GM19372 (cell line): ENCODE data around the gene TMEM132D.
"Not testable (repeated sequence)": the region's sequence is repeated elsewhere in the genome, so short reads cannot be mapped to it uniquely, and the experiment has no call there.

Source experiments
- ATAC-seq: cut with Tn5 transposase; IDR thresholded peaks from one replicate; pipeline ENCODE4 v1.9.1; 2021; ENCODE audit warnings: mild to moderate bottlenecking, low read depth, moderate library complexity; ENCODE audit not compliant: unreplicated experiment

TMEM132D gene

DNA sequence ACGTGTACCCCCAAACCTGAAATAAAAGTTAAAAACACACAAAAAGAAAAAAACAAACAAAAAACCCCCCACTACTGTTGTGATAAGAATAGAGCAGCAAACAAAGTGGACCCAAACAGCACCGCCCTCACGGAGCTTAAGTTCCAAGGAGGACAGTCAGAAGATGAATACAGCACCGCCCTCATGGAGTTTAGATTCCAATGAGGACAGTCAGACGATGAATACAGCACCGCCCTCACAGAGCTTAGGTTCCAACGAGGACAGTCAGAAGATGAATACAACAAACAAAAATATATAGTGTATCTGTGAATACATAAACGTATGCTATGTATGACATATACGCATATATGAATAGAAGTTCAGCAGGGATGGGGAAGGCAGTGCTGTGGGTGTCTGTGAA, 696.7 kb downstream of the TMEM132D start:
- ATAC-seq: no peak

DNA sequence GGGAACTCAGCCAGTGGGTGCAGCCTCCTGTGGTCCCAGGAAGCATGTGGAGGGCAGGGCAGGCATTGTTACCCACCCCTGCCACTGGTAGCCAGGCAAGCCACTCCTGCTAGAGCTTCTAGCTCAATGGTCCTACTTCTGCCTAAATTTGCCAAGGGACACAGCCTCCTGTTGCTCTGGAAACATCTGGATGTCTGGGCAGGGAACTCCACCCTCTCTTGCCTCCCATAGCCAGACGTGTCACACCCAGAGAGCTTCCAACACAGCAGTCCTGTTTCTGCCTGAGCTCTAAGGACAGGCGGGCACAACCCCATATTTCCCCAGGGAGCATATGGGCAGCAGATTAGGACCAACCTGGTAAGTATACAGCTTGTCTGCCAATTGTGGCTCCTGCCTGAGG, 700.4 kb downstream of the TMEM132D start:
- no peak for ATAC-seq

DNA sequence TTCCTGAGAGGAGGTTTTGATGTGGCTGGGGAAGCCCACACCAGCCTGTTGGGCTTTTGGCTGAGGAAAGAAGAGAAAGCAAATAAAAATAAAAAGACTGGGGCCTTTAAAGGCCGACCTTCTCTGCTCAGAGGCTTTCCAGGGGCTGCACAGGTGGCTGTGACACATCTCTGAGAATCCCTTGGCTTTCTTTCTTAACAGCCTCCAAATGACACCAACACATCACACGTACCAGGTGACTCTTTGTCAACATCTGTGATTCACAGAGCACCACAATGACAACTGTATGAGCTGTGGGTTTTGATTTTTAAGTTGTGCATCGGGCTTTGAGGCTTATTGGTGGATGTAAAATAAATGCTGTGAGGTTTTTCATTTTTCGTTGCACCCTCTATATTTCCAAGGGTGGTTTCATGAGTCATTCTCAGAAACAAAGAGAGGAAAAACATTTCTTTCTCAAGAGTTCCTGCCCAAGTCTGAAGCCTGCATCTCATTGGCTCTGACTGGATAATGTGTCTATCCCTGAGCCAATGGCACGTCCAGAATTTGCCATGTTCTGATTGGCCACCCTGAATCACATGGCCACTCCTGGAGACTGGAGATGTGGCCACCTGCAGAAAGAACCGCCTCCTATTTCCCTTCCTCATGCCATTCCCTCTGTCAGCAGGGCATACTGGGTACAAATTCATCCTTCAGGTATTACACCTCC, 701.6 kb downstream of the TMEM132D start:
- no peak for ATAC-seq

DNA sequence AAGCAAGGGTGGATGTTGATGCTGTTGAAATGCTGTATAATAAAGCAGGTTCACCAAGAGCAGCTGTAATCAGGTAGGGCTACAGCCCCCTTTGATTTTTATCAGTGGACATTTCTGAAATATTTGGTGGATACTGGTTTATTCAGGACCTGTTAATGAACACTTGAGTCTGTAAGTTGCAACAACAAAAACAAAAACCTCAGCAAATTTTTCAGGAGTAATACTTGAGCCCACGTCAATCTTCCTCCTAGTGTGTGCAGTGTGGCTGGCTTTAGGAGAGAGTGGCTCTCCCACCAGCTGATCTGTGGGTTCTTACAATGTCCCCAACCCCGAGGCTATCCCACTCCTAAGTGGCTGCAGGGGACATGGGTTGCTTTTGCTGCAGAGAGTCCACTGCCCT, 702.8 kb downstream of the TMEM132D start:
- ATAC-seq: no peak

DNA sequence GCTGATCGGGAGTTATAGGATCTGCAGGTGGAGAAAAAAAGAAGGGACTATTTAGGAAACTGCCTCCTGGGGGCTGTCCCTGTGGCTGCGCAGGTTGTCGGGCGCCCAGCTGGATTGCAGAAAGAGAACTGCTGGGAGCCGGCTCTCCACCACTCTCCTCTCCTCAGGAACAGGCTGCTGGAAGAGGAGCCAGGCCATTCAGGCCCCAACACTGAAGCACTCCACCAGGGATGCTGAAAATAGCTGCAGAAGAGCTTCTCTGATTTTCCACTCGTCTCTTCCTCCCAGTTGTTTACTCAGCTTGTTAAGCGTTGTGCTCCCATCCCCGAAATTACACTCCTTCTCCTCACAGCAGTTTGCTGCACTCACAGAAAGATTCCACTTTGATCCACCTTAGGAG, 703.2 kb downstream of the TMEM132D start:
- no peak for ATAC-seq

DNA sequence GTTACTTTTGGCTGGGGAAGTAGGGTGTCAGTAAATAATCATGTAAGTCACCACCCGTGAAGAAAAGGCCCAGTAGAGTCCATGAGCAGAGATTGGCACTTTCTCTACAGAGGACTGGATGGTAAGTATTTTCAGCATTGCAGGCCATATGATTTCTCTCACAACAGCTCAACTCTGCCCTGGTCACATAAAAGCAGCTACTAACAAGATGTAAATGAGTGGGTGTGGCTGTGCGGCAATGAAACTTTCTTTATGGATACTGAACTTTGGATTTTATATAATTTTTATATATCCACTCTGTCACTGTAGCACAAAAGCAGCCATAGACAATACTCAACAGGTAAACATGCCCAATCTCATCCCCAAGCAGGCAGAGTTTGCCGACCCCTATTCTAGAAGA, 706.9 kb downstream of the TMEM132D start:
- ATAC-seq: no peak

DNA sequence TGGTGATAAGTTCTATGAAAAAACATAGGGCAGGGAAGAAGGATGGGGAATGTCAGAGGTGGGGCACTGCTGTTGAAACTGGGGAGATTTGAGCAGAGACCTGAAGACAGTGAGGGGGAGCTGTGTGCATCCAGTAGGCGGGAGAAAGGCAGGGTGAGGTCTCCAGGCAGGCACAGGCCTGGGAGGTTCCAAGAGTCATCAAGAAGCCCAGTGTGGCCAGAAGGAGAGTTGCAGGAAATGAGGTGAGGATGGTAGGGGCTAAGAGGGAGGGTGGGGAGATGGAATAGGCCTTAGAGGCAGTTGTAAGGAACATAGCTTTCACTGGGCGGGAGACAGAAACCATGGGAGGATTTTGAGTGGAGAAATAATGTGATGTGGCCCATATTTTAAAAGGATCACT, 708.7 kb downstream of the TMEM132D start:
- ATAC-seq: no peak

DNA sequence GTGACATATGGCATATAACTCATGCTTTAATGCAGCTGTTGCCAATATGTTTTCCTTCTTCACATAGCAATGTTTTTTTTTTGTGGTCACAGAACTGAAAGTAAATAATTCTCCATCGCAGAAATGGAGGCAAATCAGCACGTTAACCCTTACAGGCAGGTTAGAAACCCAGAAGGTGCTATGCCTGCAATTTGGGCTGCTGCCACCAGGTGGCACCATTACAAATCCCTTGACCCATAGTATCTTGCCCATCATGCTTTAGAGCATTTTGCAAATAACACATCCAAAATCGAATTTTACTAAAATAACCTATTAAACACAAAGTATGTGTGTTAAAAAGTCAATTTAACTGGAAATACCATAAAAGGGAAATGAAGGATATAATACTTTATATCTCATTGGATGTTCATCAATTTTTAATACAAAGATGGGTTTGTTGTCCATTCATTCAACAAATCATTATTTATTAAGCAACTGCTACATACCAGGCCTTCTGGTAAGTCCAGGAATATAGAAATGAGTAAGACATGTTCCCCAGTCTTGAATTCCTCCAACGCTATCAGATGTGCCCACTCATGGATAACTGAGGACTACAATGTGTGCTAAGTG, 710.5 kb downstream of the TMEM132D start:
- no peak for ATAC-seq

DNA sequence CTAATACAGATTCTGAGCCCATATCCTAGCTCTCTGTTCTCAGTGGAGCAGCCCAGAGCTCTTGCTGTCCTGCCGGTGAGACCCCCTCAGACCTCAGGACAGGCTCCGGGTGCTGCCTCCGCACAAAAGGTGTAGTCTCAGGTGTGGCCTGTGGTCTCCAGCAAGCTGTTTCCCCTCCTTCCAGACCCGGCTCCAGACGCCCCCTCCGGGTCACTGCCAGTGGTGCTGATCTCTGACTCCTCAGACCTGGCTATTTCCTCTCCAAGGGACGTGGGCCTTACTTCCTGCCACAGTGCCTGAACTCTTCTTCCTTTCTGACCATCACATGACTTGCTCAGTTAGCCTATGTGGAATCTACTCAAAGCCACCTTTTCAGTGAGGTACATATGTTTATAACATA, 713.0 kb downstream of the TMEM132D start:
- ATAC-seq: no peak

DNA sequence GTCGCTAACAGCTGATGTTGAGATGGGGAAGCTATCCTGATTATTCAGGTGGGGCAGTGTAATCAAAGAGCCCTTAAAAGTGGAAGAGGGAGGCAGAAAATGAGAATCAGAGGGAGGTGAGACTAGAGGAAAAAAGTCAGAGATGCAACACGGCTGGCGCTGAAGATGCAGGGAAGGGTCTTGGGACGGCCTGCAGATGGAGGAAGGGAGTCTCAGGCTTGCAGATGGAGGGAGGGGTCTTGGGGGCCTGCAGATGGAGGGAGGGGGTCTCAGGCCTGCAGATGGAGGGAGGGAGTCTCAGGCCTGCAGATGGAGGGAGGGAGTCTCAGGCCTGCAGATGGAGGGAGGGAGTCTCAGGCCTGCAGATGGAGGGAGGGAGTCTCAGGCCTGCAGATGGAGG, 713.9 kb downstream of the TMEM132D start:
- not testable (repeated sequence) for ATAC-seq

DNA sequence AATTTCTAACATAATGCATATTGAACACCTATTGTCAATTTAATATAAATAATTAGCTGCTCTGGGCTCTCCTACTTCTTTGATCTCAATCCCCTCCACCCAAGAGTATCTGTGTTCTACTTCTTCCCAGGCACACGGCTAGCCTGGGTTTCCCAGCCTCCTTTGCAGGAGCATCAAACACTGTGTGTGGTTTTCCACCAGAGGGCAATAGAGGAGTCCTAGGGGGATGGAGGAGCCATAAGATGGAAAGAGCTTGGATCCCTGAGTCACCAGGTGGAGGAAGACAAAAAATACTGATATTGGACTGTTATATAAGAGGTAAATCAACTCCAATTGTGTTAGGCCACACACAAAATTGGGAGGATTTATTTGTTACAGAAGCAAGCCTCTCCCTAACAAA, 716.9 kb downstream of the TMEM132D start:
- no peak for ATAC-seq

DNA sequence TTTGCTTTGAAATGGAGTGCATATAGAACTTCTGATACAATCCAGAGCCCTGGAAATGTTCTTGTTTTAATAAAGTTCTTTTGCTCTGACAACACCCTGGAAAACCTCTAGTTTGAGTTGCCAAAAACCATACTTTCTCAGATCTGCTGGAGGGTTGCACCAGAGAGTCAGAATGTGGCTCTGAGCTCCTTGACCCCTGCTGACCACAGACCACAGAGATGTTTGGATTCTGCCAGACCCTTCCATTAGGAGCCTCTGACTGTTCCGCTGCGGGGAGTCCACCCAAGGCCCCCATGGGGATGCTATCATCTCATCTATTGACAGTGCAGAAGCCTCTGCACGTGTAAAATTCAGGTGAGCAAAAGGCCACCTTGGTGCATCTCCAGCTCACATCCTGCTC, 718.0 kb downstream of the TMEM132D start:
- no peak for ATAC-seq

DNA sequence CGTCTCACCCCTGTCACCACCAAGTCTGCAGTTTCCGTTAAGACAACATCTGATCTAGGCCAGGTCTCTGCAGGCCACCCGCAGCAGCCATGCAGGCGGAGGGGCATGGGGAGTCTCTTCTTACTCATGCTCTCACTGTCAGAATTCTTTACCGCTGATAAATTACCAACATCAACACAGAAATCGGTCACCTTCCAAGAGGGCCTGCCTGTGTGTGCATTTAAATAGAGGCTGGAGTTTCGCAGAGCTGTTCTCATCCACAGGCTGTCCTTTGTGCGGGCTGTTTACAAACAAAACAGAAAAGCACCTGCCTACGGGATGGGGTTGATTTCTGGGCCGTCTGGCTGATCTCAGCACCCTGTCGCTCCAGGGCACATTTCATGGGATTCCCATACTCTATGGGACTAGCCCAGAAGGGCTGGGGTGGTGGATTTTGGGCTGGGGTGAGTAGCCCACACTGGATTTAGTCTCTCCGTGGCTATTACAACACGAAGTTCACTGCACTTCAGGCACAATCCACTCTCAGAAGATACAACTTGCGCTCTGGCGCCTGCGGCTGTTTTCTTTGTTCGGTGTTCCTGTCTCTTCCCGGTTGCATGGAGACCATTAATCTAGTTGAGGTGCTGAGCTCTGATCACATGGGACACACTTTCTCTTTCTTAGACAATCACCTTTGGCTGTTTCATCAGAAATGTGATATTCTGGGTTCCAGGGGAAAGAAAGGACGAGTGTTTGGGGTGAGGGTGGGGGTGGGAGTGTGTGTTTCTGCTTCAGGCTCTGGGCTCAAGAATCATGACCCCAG, 719.5 kb downstream of the TMEM132D start:
- no peak for ATAC-seq

DNA sequence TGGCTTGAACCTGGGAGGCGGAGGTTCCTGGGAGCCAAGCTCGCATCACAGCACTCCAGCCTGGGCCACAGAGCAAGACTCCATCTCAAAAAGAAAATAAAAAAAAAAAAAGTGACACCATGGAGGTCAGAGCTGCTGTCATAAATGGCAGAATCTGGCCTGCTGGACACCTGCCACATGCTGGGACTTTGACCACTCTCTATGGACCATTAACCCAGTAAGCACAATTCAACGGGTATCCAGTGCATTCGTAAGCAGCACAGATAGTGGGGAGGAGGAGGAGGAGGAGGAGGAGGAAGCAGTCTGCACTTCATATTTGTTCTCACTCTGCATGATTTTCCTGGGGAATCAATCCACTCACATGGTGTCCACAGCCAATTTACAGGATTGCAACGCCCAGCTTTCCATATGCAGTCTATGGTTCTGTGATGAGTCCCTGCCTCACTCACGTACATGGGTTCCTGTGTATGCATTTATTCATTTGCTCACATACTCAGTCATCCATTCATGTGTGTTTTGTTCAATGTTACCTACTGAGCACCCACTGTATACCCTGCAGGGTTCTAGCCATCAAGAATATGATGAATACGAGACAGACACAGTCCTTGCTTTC, 723.8 kb downstream of the TMEM132D start:
- no peak for ATAC-seq

DNA sequence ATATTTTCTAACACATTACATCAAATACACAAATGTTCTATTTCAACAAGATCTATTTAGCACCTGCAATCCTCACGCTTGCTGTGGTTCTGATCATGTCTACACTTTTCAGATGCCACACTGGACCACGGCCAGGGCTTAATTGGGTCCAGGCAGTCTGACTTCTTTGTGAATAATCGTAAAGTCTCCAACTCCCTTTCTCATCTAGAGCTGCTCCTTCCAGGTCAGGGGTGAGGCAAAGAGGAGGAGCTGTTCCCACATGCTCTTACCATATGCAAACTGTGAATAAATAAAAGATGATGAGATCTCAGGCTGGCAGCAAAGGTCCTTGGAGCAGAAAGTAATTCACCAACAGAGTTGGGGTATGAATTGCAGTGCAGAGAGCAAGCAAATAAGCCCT, 733.9 kb downstream of the TMEM132D start:
- no peak for ATAC-seq

DNA sequence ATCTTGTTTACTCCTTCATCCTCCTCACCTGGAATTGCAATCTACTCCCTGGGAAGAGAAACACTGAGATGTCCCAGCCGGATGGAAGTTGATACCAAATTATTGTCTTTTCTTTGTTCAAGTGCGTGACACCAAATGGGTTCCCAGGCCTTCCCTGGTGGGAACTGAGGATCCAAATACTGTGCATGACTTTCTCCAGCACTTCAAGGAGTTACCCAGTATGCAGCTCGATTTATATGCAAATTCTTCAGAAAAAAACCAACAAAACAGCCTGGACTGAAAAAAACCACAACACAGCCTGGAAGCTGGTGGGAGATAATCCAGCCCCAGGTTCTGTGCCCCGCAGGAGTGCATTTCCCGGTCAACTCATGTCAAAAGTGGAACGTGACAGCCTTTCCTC, 740.0 kb downstream of the TMEM132D start:
- ATAC-seq: no peak

DNA sequence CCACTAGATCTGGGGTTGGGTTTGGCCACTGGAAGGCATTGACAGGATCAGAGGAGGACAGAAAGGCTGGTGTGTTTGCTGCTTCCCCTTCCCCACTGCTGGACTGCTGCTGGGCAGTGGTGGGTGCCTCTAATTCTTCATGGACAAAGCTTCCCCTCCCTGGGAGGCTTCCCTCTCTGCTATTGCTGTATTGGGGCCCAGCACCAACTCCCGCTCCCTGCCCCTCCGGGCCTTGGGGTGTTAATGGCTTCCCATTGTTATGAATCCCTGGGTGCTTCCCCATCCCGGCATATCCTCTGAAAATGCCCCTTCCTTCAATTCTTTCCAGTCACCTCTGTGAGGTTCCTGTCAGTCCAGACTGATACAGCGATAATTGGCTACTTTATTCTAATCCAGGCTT, 740.4 kb downstream of the TMEM132D start:
- no peak for ATAC-seq

DNA sequence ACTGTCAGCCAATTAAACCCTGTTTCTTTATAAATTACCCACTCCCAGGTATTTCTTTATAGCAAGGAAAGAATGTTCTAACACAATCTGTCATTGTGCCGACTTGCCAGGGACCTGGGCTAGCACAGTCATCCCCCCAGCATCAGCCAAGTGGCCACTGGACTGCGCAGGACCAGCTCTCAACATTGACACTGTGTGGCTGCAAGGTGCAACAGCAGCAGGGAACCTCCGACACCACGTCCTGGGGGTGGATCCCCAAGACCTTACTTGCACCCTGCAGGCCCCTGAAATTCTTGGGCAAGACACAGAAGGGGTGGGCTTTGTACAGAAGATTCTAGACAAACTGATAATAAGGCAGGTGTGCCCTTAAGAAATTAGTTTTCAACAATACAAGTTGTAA, 741.0 kb downstream of the TMEM132D start:
- no peak for ATAC-seq

DNA sequence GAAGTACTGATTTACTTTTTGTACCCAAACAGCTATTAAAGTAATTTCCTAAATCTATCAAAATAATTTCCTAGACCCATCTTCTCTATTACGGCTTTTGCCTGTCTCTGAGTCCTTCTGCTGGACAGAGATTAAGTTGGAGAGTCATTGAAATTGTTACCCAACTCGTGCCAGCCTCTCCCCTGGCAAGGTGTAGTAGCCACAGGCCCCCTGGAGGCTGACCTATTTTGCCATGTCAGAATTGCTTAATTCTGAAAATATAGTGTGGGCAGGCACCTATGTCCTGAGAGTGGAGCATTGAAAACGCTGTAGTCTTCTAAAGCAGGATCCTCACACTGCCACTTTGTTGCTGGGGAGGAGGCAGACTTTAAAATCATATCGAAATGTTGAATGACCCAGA, 742.3 kb downstream of the TMEM132D start:
- ATAC-seq: no peak

DNA sequence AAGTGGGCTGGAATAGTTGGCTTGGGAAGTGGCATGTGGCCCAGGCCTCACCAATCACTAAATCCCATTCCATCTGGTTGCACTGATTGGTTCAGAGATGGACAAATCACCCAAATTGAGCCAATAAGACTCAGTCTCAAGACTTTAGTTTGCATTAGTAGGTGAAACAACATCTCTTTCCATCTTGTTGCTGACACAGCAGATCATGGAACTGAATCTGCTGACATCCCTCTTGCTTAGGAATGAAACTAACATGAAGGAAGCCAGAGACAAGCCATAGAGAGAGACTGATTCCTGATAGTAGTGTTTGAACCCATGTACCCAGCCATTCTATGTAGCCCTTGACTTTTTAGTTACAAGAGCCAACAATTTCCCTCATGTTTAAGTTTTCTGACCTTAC, 743.5 kb downstream of the TMEM132D start:
- no peak for ATAC-seq

DNA sequence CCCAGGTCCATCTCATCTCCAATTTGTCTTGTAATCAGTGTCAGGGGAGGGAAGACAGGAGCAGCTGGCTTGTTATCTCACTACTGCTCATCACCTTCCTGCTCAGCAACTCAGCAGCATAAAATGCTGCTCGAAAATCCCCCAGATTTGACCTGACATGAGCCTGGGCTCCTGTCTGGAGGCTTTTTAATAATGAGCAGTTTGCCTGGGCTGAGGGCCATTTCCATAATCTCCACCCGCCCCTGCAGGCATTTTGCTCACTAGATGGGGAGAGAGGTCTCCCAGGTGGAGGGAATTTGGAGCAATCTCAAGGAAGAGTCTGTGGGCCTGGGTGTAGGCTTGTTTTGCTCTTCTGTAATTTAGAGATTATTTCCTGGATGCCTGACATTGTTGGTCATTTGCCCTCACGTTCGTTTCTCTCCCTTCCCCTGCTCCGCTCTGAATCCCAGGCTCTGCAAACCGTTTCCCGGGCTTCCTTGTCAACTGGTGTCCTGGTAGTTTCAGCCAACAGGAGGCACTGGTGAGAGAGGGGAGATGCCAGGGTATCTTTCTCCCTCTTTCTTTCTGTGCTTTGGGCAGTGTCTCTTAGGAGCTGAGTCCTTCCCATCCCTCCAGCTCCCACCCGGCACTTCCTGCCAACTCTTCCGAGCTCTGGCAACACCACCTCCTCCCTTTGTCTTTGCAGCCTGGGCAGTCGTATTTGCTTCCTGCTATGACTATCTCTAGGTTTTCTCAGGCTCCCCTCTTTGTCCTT, 751.3 kb downstream of the TMEM132D start:
- ATAC-seq: no peak
